Neuronal stem cell (in vitro differentiated cells): ENCODE results near the gene GRK6.
A peak's percentile ranks its signal among the peaks of the same experiment; 100 is the strongest.

Source experiments
- DNase-seq: peaks from one replicate; pipeline ENCODE4 v3.0.0-alpha.2; 2013; ENCODE audit warnings: low spot score
- H2AFZ ChIP-seq: one replicate; pipeline ENCODE4 v1.6.1; 2013; ENCODE audit warnings: mild to moderate bottlenecking, low read length, inconsistent platforms
- H2AK5ac ChIP-seq: 2 replicates; pipeline ENCODE4 v1.6.1; 2013; ENCODE audit warnings: low read depth, mild to moderate bottlenecking, inconsistent platforms, low read length, moderate library complexity, mixed read lengths
- H2BK120ac ChIP-seq: 2 replicates; pipeline ENCODE4 v1.6.1; 2013; ENCODE audit warnings: low read depth, mild to moderate bottlenecking, inconsistent platforms, low read length, moderate library complexity, mixed read lengths
- H2BK12ac ChIP-seq: one replicate; pipeline ENCODE4 v1.6.1; 2013; ENCODE audit warnings: low read length, inconsistent platforms
- H2BK15ac ChIP-seq: 2 replicates; pipeline ENCODE4 v1.6.1; 2013; ENCODE audit warnings: mild to moderate bottlenecking, low read length, inconsistent platforms, mixed read lengths
- H2BK5ac ChIP-seq: one replicate; pipeline ENCODE4 v1.6.1; 2013; ENCODE audit warnings: inconsistent platforms, mild to moderate bottlenecking, low read length, moderate library complexity
- H3K14ac ChIP-seq: one replicate; pipeline ENCODE4 v1.6.1; 2013; ENCODE audit warnings: low read length, inconsistent platforms
- H3K18ac ChIP-seq: 2 replicates; pipeline ENCODE4 v1.6.1; 2013; ENCODE audit warnings: low read length, inconsistent platforms
- H3K23ac ChIP-seq: 2 replicates; pipeline ENCODE4 v1.6.1; 2013; ENCODE audit warnings: low read depth, mild to moderate bottlenecking, mixed read lengths, low read length, inconsistent platforms; ENCODE audit not compliant: poor library complexity
- H3K27ac ChIP-seq: replicated peaks from 3 replicates; pipeline ENCODE4 v1.5.1; 2013; ENCODE audit warnings: low read length, inconsistent platforms
- H3K27me3 ChIP-seq, 3 experiments: 2 replicates each; pipeline ENCODE4 v1.6.1; 2013; ENCODE audit warnings: low read length in 3 of 3, mild to moderate bottlenecking in 2 of 3, inconsistent platforms in 1 of 3, low read depth in 1 of 3, mixed read lengths in 1 of 3, moderate library complexity in 1 of 3; ENCODE audit not compliant: control insufficient read depth in 3 of 3, insufficient read depth in 3 of 3
- H3K36me3 ChIP-seq, 2 donors: replicated peaks in 1 of 2; 2 replicates each; pipeline ENCODE4 v1.6.1; 2013; ENCODE audit warnings: low read length in 2 of 2; ENCODE audit not compliant: control insufficient read depth in 2 of 2, insufficient read depth in 2 of 2
- H3K4ac ChIP-seq: 2 replicates; pipeline ENCODE4 v1.6.1; 2013; ENCODE audit warnings: inconsistent platforms, mild to moderate bottlenecking, low read length, moderate library complexity
- H3K4me1 ChIP-seq, 2 donors: 1 replicate in 1 of 2; 2 replicates in 1 of 2; pipeline ENCODE4 v1.6.1; 2013; ENCODE audit warnings: low read length in 2 of 2, low read depth in 1 of 2; ENCODE audit not compliant: control insufficient read depth in 2 of 2, insufficient read depth in 1 of 2
- H3K4me2 ChIP-seq: one replicate; pipeline ENCODE4 v1.6.1; 2013; ENCODE audit warnings: mild to moderate bottlenecking, low read length, inconsistent platforms; ENCODE audit not compliant: insufficient read depth, poor library complexity, severe bottlenecking
- H3K4me3 ChIP-seq, 2 donors: 2 replicates each; pipeline ENCODE4 v1.5.1; 2013; ENCODE audit warnings: low read length in 2 of 2, mild to moderate bottlenecking in 2 of 2, inconsistent platforms in 1 of 2, moderate library complexity in 1 of 2
- H3K79me1 ChIP-seq: one replicate; pipeline ENCODE4 v1.6.1; 2013; ENCODE audit warnings: low read depth, mild to moderate bottlenecking, inconsistent platforms, low read length, moderate library complexity
- H3K9ac ChIP-seq: one replicate; pipeline ENCODE4 v1.6.1; 2013; ENCODE audit warnings: mild to moderate bottlenecking, low read depth, low read length, inconsistent platforms; ENCODE audit not compliant: poor library complexity
- H3K9me3 ChIP-seq, 2 donors: replicated peaks in 1 of 2; 2 replicates each; pipeline versions ENCODE3 to v1.6.1; 2013; ENCODE audit warnings: low read length in 2 of 2, mild to moderate bottlenecking in 2 of 2, inconsistent platforms in 1 of 2, low read depth in 1 of 2, mixed read lengths in 1 of 2, moderate library complexity in 1 of 2; ENCODE audit not compliant: control insufficient read depth in 2 of 2, insufficient read depth in 1 of 2
- H4K8ac ChIP-seq: one replicate; pipeline ENCODE4 v1.6.1; 2013; ENCODE audit warnings: low read depth, mild to moderate bottlenecking, inconsistent platforms, low read length, moderate library complexity
- H4K91ac ChIP-seq: one replicate; pipeline ENCODE4 v1.6.1; 2013; ENCODE audit warnings: low read length, low read depth, mild to moderate bottlenecking, inconsistent platforms; ENCODE audit not compliant: poor library complexity
- WGBS, 2 donors: extraction: QIAGEN DNeasy Blood & Tissue Kit; methylation state at CpG; one replicate each; pipeline ENCODE4 v1.1.7; 2013; ENCODE audit warnings: missing lambda C conversion rate in 2 of 2, mixed read lengths in 1 of 2; ENCODE audit not compliant: insufficient read length in 2 of 2, insufficient replicate concordance in 1 of 2; ENCODE audit errors: extremely low coverage in 2 of 2; 5-methylcytosine and 5-hydroxymethylcytosine counted together

GRK6 gene

DNA sequence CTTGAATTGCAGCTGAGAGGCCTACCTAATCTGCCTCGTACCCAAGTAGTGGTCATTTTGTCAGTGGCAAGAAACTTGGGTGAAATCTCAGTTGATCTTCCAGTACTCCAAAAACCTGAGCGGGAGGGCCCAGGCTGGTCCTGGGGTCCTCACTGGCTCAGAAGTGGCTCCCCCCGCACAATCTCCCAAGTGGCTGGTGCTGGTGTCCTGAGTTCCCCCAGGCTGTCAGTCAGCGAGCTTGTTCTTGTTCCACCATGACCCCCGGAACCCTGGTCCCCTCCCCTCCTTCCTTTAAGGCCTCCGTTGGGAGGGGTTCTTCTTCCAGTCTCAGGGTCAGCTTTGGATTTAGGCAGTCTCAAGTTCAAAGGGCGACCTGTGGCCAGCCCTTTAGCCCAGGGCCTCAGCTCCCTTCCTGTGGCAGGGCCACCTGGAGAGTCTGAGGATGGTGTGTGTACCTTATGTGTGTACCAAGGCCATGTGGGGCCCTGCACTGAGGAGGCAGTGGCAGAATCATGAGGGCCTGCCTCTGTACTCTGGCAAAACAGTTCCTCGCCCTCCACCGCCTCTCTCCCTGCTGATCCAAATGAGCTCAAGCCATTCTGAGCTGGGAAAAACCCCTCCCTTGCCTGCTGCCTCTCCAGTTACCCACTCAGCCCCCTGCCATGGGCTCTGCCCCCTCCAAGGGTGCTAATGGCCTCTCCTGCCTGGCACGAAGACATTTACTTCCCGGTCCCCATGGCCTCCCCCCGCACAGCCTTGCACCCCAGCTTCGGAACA, 51.4 kb downstream of the GRK6 start:
- Histone ChIP-seq H2AK5ac (no peak overlapping the region), H4K91ac (no peak overlapping the region), H3K14ac (no peak overlapping the region), H3K9ac (no peak overlapping the region), H3K4ac (no peak overlapping the region), H3K79me1 (peaks cover 7% of the 10 kb centered on the region), H3K27ac (no peak overlapping the region), H2AFZ (no peak overlapping the region), H2BK120ac (no peak overlapping the region), H3K9me3 (peaks cover 0 to 1% of the 10 kb centered on the region in 2 donors), H2BK12ac (no peak overlapping the region), H3K36me3 (peaks cover 19 to 34% of the 10 kb centered on the region in 2 donors), H2BK5ac (peak overlapping the region; percentile 42), H3K27me3 (no peaks in the 10 kb centered on the region), H3K4me1 (peaks cover 8 to 14% of the 10 kb centered on the region in 2 donors), H4K8ac (no peak overlapping the region), H2BK15ac (no peak overlapping the region), H3K4me3 (no peak overlapping the region), H3K23ac (no peak overlapping the region), H3K18ac (no peak overlapping the region), H3K4me2 (no peak overlapping the region)
- WGBS, 2 donors = no CpG with 5 or more reads among the region's 13 CpGs
- DNase-seq = no peak

GRCh38 chr5:177478711-177479646, 52.5 kb downstream of the GRK6 start:
- Histone ChIP-seq H3K79me1 (peaks cover 8% of the 10 kb centered on the region), H3K14ac (no peak overlapping the region), H3K4me1 (peaks cover 7 to 12% of the 10 kb centered on the region in 2 donors), H3K4me3 (no peak overlapping the region), H3K27ac (no peak overlapping the region), H3K4ac (no peak overlapping the region), H2BK15ac (no peak overlapping the region), H4K91ac (no peak overlapping the region), H3K9me3 (peaks cover 0 to 1% of the 10 kb centered on the region in 2 donors), H2AK5ac (peak overlapping the region; percentile 7), H2BK12ac (no peak overlapping the region), H3K4me2 (no peak overlapping the region), H3K9ac (peak overlapping the region; percentile 35), H3K23ac (peak overlapping the region; percentile 74), H3K27me3 (no peaks in the 10 kb centered on the region), H3K18ac (peak overlapping the region; percentile 29), H2BK5ac (peak overlapping the region; percentile 25), H4K8ac (no peak overlapping the region), H2AFZ (no peak overlapping the region), H3K36me3 (peaks cover 29 to 44% of the 10 kb centered on the region in 2 donors), H2BK120ac (no peak overlapping the region)
- no peak for DNase-seq
- WGBS, 2 donors = no CpG with 5 or more reads among the region's 18 CpGs

GRCh38 chr5:177479774-177480173, 53.3 kb downstream of the GRK6 start:
- WGBS, 2 donors = no CpG with 5 or more reads among the region's 14 CpGs
- no peak overlapping the region for H4K91ac ChIP-seq

More at GRCh38 chr5:177479774-177480173, 53.3 kb downstream of the GRK6 start:
- H2BK120ac ChIP-seq = no peak overlapping the region
- H3K9me3 ChIP-seq = peaks cover 0 to 4% of the 10 kb centered on the region in 2 donors
- H3K4ac ChIP-seq = no peak overlapping the region
- H2BK12ac ChIP-seq = no peak overlapping the region
- peaks cover 37 to 52% of the 10 kb centered on the region in 2 donors for H3K36me3 ChIP-seq
- no peak overlapping the region for H3K14ac ChIP-seq
- no peak overlapping the region for H3K4me2 ChIP-seq
- H3K27me3 ChIP-seq = no peaks in the 10 kb centered on the region
- no peak overlapping the region for H2BK15ac ChIP-seq
- H2AK5ac ChIP-seq = no peak overlapping the region
- no peak for DNase-seq
- H3K9ac ChIP-seq = no peak overlapping the region
- no peak overlapping the region for H3K18ac ChIP-seq
- peak overlapping the region; percentile 16 for H3K23ac ChIP-seq
- no peak overlapping the region for H3K4me3 ChIP-seq
- H4K8ac ChIP-seq = no peak overlapping the region
- H3K27ac ChIP-seq = no peak overlapping the region
- H3K4me1 ChIP-seq = peaks cover 1 to 9% of the 10 kb centered on the region in 2 donors
- no peak overlapping the region for H2AFZ ChIP-seq
- H3K79me1 ChIP-seq = peaks cover 12% of the 10 kb centered on the region
- H2BK5ac ChIP-seq = no peak overlapping the region
